Endodermal cell (in vitro differentiated cells): Measurements from ENCODE around the gene CD93. TPM values are rescaled to one million over a fixed set of nuclear protein-coding genes. Genes with fewer than 3 reads are reported as not detected.

Experiments used
- DNase-seq: peaks from one replicate; pipeline ENCODE4 v3.0.0-alpha.2; 2017
- H3K27ac ChIP-seq: 2 replicates; pipeline ENCODE4 v1.5.1; 2013; ENCODE audit warnings: mild to moderate bottlenecking, low read depth, low read length, moderate library complexity
- H3K27me3 ChIP-seq: 2 replicates; pipeline ENCODE4 v1.6.1; 2013; ENCODE audit warnings: mild to moderate bottlenecking, low read length, moderate library complexity; ENCODE audit not compliant: insufficient read depth, control insufficient read depth, poor library complexity, severe bottlenecking
- H3K36me3 ChIP-seq: 2 replicates; pipeline ENCODE4 v1.7.0; 2013; ENCODE audit warnings: mild to moderate bottlenecking, low read length, moderate library complexity; ENCODE audit not compliant: control insufficient read depth, insufficient read depth
- H3K4me1 ChIP-seq: one replicate; pipeline ENCODE4 v1.7.0; 2013; ENCODE audit warnings: low read length; ENCODE audit not compliant: control insufficient read depth, insufficient read depth
- H3K4me3 ChIP-seq: 2 replicates; pipeline ENCODE4 v1.5.1; 2013; ENCODE audit warnings: mild to moderate bottlenecking, low read length, moderate library complexity
- H3K9ac ChIP-seq: 2 replicates; pipeline ENCODE4 v1.6.1; 2013; ENCODE audit warnings: mild to moderate bottlenecking, low read length, moderate library complexity; ENCODE audit not compliant: poor library complexity, severe bottlenecking; ENCODE audit errors: extremely low read depth
- H3K9me3 ChIP-seq: 2 replicates; pipeline ENCODE4 v1.6.1; 2013; ENCODE audit warnings: mild to moderate bottlenecking, low read length, moderate library complexity; ENCODE audit not compliant: control insufficient read depth
- H3K27ac Mint-ChIP-seq: 2 replicates; pipeline ENCODE4 v1.8.0; 2020; ENCODE audit warnings: mixed read lengths
- H3K27me3 Mint-ChIP-seq: 2 replicates; pipeline ENCODE4 v1.8.0; 2021; ENCODE audit warnings: mild to moderate bottlenecking, mixed read lengths; ENCODE audit not compliant: insufficient read depth
- H3K36me3 Mint-ChIP-seq: 2 replicates; pipeline ENCODE4 v1.8.0; 2020; ENCODE audit warnings: low read depth, mixed read lengths
- H3K4me1 Mint-ChIP-seq: 2 replicates; pipeline ENCODE4 v1.8.0; 2020; ENCODE audit warnings: mixed read lengths
- H3K4me3 Mint-ChIP-seq: 2 replicates; pipeline ENCODE4 v1.8.0; 2020; ENCODE audit warnings: mild to moderate bottlenecking, moderate library complexity, mixed read lengths
- H3K9me3 Mint-ChIP-seq: 2 replicates; pipeline ENCODE4 v1.8.0; 2020; ENCODE audit warnings: mild to moderate bottlenecking, mixed read lengths
- WGBS, 2 experiments: methylation state at CpG; one replicate each; pipeline versions ENCODE4 v1.1.5 to v1.1.7; 2013; ENCODE audit warnings: missing lambda C conversion rate in 2 of 2, mixed read lengths in 1 of 2; ENCODE audit not compliant: insufficient coverage in 1 of 2, insufficient read length in 1 of 2; 5-methylcytosine and 5-hydroxymethylcytosine counted together
- total RNA-seq, 2 donors: library from RNA; stranded (reverse); fragmentation: NEBNext Ultra II Directional in 1 of 2; extraction: Animal tissue kit (Norgen Biotek cat#: 25700) in 1 of 2; gene quantifications; 2 replicates in 1 of 2; 3 replicates in 1 of 2; pipeline ENCODE4 v1.2.1, GENCODE V29; 2021
- TF ChIP-seq, protein P1 (sequence below): fragments of 200-600 bp; sonication (generic); conservative IDR thresholded peaks from 2 replicates; pipeline ENCODE4 v1.5.0; 2021; ENCODE audit warnings: antibody characterized with exemption, mild to moderate bottlenecking

CD93 gene
- total RNA-seq, 2 donors from 2014 or later, result 0.04 TPM; not detected in 1

- no peaks in the 10 kb centered on the region for H3K9me3 Mint-ChIP-seq
- TF ChIP-seq, protein P1, sequence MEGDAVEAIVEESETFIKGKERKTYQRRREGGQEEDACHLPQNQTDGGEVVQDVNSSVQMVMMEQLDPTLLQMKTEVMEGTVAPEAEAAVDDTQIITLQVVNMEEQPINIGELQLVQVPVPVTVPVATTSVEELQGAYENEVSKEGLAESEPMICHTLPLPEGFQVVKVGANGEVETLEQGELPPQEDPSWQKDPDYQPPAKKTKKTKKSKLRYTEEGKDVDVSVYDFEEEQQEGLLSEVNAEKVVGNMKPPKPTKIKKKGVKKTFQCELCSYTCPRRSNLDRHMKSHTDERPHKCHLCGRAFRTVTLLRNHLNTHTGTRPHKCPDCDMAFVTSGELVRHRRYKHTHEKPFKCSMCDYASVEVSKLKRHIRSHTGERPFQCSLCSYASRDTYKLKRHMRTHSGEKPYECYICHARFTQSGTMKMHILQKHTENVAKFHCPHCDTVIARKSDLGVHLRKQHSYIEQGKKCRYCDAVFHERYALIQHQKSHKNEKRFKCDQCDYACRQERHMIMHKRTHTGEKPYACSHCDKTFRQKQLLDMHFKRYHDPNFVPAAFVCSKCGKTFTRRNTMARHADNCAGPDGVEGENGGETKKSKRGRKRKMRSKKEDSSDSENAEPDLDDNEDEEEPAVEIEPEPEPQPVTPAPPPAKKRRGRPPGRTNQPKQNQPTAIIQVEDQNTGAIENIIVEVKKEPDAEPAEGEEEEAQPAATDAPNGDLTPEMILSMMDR, result no peak
- H3K4me1 Mint-ChIP-seq, result peaks cover 44% of the 10 kb centered on the region
- DNase-seq, result peak; percentile 38
- H3K4me3 ChIP-seq, result no peak overlapping the region
- H3K27ac ChIP-seq, result no peak overlapping the region
- H3K4me1 ChIP-seq, result peaks cover 10% of the 10 kb centered on the region
- peaks cover 59% of the 10 kb centered on the region for H3K27me3 Mint-ChIP-seq
- H3K27ac Mint-ChIP-seq, result no peak overlapping the region
- H3K9ac ChIP-seq, result no peak overlapping the region
- no peaks in the 10 kb centered on the region for H3K9me3 ChIP-seq
- WGBS, 2 experiments, result 68 to 75% methylated on average over 1 to 3 of the region's 3 CpGs
- H3K36me3 Mint-ChIP-seq, result no peaks in the 10 kb centered on the region
- H3K4me3 Mint-ChIP-seq, result no peak overlapping the region
- H3K27me3 ChIP-seq, result peaks cover 40% of the 10 kb centered on the region
- H3K36me3 ChIP-seq, result no peaks in the 10 kb centered on the region
Observed at GRCh38 chr20:23042270-23042669, 43.9 kb downstream of the CD93 start.

- no peak overlapping the region for H3K9ac ChIP-seq
- Mint-ChIP-seq H3K36me3 (no peaks in the 10 kb centered on the region), H3K27me3 (peaks cover 60% of the 10 kb centered on the region), H3K4me1 (peaks cover 37% of the 10 kb centered on the region), H3K9me3 (no peaks in the 10 kb centered on the region), H3K4me3 (no peak overlapping the region), H3K27ac (no peak overlapping the region)
- H3K4me1 ChIP-seq, result peaks cover 10% of the 10 kb centered on the region
- WGBS, 2 experiments, result 95 to 97% methylated on average over 3 of the region's 3 CpGs
- no peak overlapping the region for H3K4me3 ChIP-seq
- TF ChIP-seq, protein P1, result no peak
- H3K36me3 ChIP-seq, result no peaks in the 10 kb centered on the region
- H3K27ac ChIP-seq, result no peak overlapping the region
- no peaks in the 10 kb centered on the region for H3K9me3 ChIP-seq
- DNase-seq, result no peak
- H3K27me3 ChIP-seq, result peaks cover 47% of the 10 kb centered on the region
Observed at GRCh38 chr20:23039885-23040508, 46.1 kb downstream of the CD93 start.

DNA sequence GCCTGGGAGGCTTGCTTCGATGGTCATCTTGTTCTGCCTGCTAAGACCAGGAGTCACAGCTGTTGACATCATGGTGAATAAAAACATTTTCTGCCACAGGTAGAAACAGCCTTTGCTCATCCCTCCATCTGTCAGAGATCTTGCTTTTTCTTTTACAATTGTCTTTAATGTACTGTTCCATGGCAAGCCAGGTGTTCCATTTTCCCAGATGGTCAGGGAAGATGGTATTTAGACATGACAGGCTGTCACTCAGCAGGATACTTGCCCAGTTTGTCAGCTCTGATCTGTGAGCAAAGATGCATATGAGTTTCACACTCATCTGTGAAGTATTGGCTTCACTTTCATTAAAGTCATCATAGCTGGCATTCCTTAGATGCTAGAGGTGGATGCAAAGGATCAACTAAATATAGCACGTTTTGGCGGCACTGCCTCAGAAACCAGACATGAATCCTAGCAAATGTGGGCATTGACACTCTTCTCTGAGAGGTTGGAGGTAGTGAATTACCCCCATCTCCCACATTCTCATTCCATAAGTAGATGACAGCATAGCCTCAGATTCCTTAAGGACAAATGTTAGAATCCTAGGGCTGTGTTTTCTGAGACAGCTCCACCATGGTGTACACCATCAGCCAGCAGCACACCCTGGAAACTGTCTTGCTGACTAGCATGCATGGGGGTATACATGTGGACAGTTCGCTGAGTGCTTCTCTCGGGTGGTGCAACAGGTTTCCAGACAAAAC lies 46.8 kb downstream of the CD93 start:
- H3K9me3 Mint-ChIP-seq, result no peaks in the 10 kb centered on the region
- no peak overlapping the region for H3K9ac ChIP-seq
- H3K4me1 Mint-ChIP-seq, result peaks cover 30% of the 10 kb centered on the region
- H3K27me3 Mint-ChIP-seq, result peaks cover 64% of the 10 kb centered on the region
- TF ChIP-seq, protein P1, result no peak
- no peak overlapping the region for H3K27ac Mint-ChIP-seq
- peaks cover 54% of the 10 kb centered on the region for H3K27me3 ChIP-seq
- no peaks in the 10 kb centered on the region for H3K36me3 Mint-ChIP-seq
- H3K4me3 ChIP-seq, result no peak overlapping the region
- WGBS, 2 experiments, result 94 to 97% methylated on average over 5 of the region's 5 CpGs
- DNase-seq, result no peak
- H3K36me3 ChIP-seq, result no peaks in the 10 kb centered on the region
- peaks cover 10% of the 10 kb centered on the region for H3K4me1 ChIP-seq
- no peaks in the 10 kb centered on the region for H3K9me3 ChIP-seq
- H3K4me3 Mint-ChIP-seq, result no peak overlapping the region
- no peak overlapping the region for H3K27ac ChIP-seq
